ENCODE data around the gene RETN. TPM values are rescaled to one million over a fixed set of nuclear protein-coding genes. Genes with fewer than 3 reads are reported as not detected.

RETN gene
- total RNA-seq = not detected in 2 replicates

- intact Hi-C loops (cut with micrococcal nuclease) = no loop called here
- no peak for DNase-seq
- Mint-ChIP-seq H3K9me3 (no peaks in the 10 kb centered on the region), H3K27ac (no peak within 1 kb of the TSS), H3K4me1 (peaks cover 10% of the 10 kb centered on the region), H3K27me3 (peaks cover 30% of the 10 kb centered on the region), H3K4me3 (peak within 1 kb of the TSS; percentile 38), H3K36me3 (ENCODE audit: low read depth) (no peaks in the 10 kb centered on the region)
Observed at GRCh38 chr19:7668842-7669241, at the start of gene RETN. TSS of gene RETN (plus strand) at chr19:7669049. CDS start at chr19:7669327, 278 bp downstream.

GRCh38 chr19:7619671-7620441 lies 49.0 kb upstream of the RETN start:
- H3K36me3 Mint-ChIP-seq (ENCODE audit: low read depth) = peaks cover 27% of the 10 kb centered on the region
- no peaks in the 10 kb centered on the region for H3K4me1 Mint-ChIP-seq
- H3K27ac Mint-ChIP-seq = no peak overlapping the region
- H3K9me3 Mint-ChIP-seq = no peaks in the 10 kb centered on the region
- no peak overlapping the region for H3K4me3 Mint-ChIP-seq
- no peaks in the 10 kb centered on the region for H3K27me3 Mint-ChIP-seq
- DNase-seq = no peak
- intact Hi-C loops (cut with micrococcal nuclease) = no loop called here

- intact Hi-C loops (cut with micrococcal nuclease) = no loop called here
- DNase-seq = no peak
- Mint-ChIP-seq H3K27ac (no peak overlapping the region), H3K27me3 (no peaks in the 10 kb centered on the region), H3K4me1 (no peaks in the 10 kb centered on the region), H3K36me3 (ENCODE audit: low read depth) (peaks cover 31% of the 10 kb centered on the region), H3K4me3 (no peak overlapping the region), H3K9me3 (no peaks in the 10 kb centered on the region)
Observed at GRCh38 chr19:7620442-7621412, 48.1 kb upstream of the RETN start.

- no peaks in the 10 kb centered on the region for H3K27me3 Mint-ChIP-seq
- intact Hi-C loops (cut with micrococcal nuclease) = no loop called here
- DNase-seq = no peak
- no peaks in the 10 kb centered on the region for H3K9me3 Mint-ChIP-seq
- H3K27ac Mint-ChIP-seq = no peak overlapping the region
- H3K4me3 Mint-ChIP-seq = no peak overlapping the region
- peaks cover 4% of the 10 kb centered on the region for H3K4me1 Mint-ChIP-seq
- peaks cover 39% of the 10 kb centered on the region for H3K36me3 Mint-ChIP-seq (ENCODE audit: low read depth)
Observed at GRCh38 chr19:7622933-7623685, 45.7 kb upstream of the RETN start.

- DNase-seq = no peak
- H3K27ac Mint-ChIP-seq = no peak overlapping the region
- no peaks in the 10 kb centered on the region for H3K9me3 Mint-ChIP-seq
- no peaks in the 10 kb centered on the region for H3K27me3 Mint-ChIP-seq
- H3K4me1 Mint-ChIP-seq = peaks cover 12% of the 10 kb centered on the region
- peaks cover 36% of the 10 kb centered on the region for H3K36me3 Mint-ChIP-seq (ENCODE audit: low read depth)
- intact Hi-C loops (cut with micrococcal nuclease) = no loop called here
- no peak overlapping the region for H3K4me3 Mint-ChIP-seq
Observed at GRCh38 chr19:7623725-7624603, 44.9 kb upstream of the RETN start.

GRCh38 chr19:7624810-7625209 lies 44.0 kb upstream of the RETN start:
- Mint-ChIP-seq H3K27me3 (no peaks in the 10 kb centered on the region), H3K4me3 (no peak overlapping the region), H3K36me3 (ENCODE audit: low read depth) (peaks cover 42% of the 10 kb centered on the region), H3K4me1 (peaks cover 20% of the 10 kb centered on the region), H3K9me3 (no peaks in the 10 kb centered on the region), H3K27ac (no peak overlapping the region)
- intact Hi-C loops (cut with micrococcal nuclease) = loop anchor here (5.0 kb wide), 1 partner anchor 888 kb away; the partner anchor contains the start of genes GPR108 and TRIP10
- DNase-seq = no peak

GRCh38 chr19:7625763-7626372 lies 43.0 kb upstream of the RETN start:
- intact Hi-C loops (cut with micrococcal nuclease) = loop anchor here (5.0 kb wide), 1 partner anchor 889 kb away; the partner anchor contains the start of genes GPR108 and TRIP10
- peaks cover 29% of the 10 kb centered on the region for H3K4me1 Mint-ChIP-seq
- peaks cover 41% of the 10 kb centered on the region for H3K36me3 Mint-ChIP-seq (ENCODE audit: low read depth)
- no peak for DNase-seq
- no peak overlapping the region for H3K4me3 Mint-ChIP-seq
- no peaks in the 10 kb centered on the region for H3K27me3 Mint-ChIP-seq
- no peaks in the 10 kb centered on the region for H3K9me3 Mint-ChIP-seq
- no peak overlapping the region for H3K27ac Mint-ChIP-seq

GRCh38 chr19:7627166-7627565 lies 41.7 kb upstream of the RETN start:
- Mint-ChIP-seq H3K27ac (no peak overlapping the region), H3K4me3 (no peak overlapping the region), H3K27me3 (no peaks in the 10 kb centered on the region), H3K4me1 (peaks cover 31% of the 10 kb centered on the region), H3K36me3 (ENCODE audit: low read depth) (peaks cover 32% of the 10 kb centered on the region), H3K9me3 (no peaks in the 10 kb centered on the region)
- DNase-seq = no peak
- intact Hi-C loops (cut with micrococcal nuclease) = loop anchor here (5.0 kb wide), 1 partner anchor 890 kb away; the partner anchor contains the start of genes GPR108 and TRIP10

- H3K27ac Mint-ChIP-seq = peak overlapping the region; percentile 98
- H3K27me3 Mint-ChIP-seq = no peaks in the 10 kb centered on the region
- DNase-seq = no peak
- intact Hi-C loops (cut with micrococcal nuclease) = loop anchor here (1.0 to 5.0 kb wide), 3 partner anchors 52 to 891 kb away; partner anchors contain the start of genes GPR108, PNPLA6, TRAPPC5 and TRIP10
- H3K4me1 Mint-ChIP-seq = peaks cover 31% of the 10 kb centered on the region
- H3K36me3 Mint-ChIP-seq (ENCODE audit: low read depth) = peaks cover 26% of the 10 kb centered on the region
- no peaks in the 10 kb centered on the region for H3K9me3 Mint-ChIP-seq
- H3K4me3 Mint-ChIP-seq = peak overlapping the region; percentile 94
Observed at GRCh38 chr19:7628589-7629311, 40.1 kb upstream of the RETN start.

GRCh38 chr19:7629347-7630054 lies 39.3 kb upstream of the RETN start, which contains the start of the genes PET100 and XAB2:
TSS of gene PET100 (plus strand) at chr19:7629793. CDS start at chr19:7629834, 41 bp downstream.
TSS of gene XAB2 (minus strand) at chr19:7629545. CDS start at chr19:7629527, 18 bp downstream.
- Mint-ChIP-seq H3K27me3 (no peaks in the 10 kb centered on the region), H3K4me1 (peaks cover 33% of the 10 kb centered on the region), H3K36me3 (ENCODE audit: low read depth) (peaks cover 24% of the 10 kb centered on the region), H3K27ac (peak within 1 kb of the TSS; percentile 98), H3K9me3 (no peaks in the 10 kb centered on the region), H3K4me3 (peak within 1 kb of the TSS; percentile 94)
- peak; percentile 98 for DNase-seq
- intact Hi-C loops (cut with micrococcal nuclease) = loop anchor here (1.0 to 5.0 kb wide), 3 partner anchors 51 to 892 kb away; partner anchors contain the start of genes GPR108, PNPLA6, TRAPPC5 and TRIP10

- Mint-ChIP-seq H3K27me3 (no peaks in the 10 kb centered on the region), H3K27ac (no peak overlapping the region), H3K4me3 (no peak overlapping the region), H3K4me1 (peaks cover 41% of the 10 kb centered on the region), H3K9me3 (no peaks in the 10 kb centered on the region), H3K36me3 (ENCODE audit: low read depth) (peaks cover 18% of the 10 kb centered on the region)
- intact Hi-C loops (cut with micrococcal nuclease) = no loop called here
- DNase-seq = no peak
Observed at GRCh38 chr19:7631577-7631976, 37.3 kb upstream of the RETN start.
